ENCODE results near the gene CD47.

Gene CD47

DNA sequence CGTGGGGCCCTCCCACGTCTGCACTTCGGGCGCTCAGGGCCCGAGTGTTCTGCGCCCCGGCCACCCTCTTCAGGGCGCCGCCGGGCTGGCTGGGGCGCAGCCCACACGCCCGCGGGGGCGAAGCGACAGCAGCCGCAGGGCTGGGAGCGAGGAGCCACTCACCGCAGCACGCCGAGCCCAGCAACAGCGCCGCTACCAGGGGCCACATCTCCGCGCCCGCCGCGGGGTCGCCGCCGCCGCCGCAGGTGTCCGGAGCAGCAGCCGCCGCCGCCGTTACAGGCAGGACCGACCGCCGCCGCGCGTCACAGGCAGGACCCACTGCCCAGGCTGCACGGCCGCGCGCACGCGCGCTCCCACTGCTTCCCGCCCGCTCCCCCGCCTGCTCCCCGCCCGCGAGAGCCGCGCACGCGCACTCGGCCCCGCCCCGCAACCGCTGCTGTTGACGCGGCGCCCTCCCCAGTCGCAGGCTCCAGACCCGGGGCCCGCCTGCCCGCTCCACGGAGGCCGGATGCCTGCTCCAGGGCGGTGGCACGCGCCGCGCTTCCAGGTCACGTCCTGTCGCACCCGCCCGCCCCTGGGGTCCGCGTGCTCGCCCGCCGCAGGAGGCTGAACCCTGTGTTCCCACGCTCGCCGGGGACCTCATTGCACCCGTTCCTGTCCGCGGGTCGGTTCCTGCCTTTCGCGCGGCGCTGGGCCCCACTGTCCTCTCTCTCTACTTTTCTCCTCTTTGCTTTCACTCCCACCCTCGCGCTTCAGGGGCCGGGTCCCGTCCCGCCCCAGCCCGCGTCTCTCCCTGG, at the start of gene CD47:
CD47 (minus strand) TSS at position 331 of the 797 bp plus-strand sequence; CDS start at position 208, 123 bp downstream.
- peak; percentile 85 for DNase-seq (ENCODE audit: low read depth, low spot score)

GRCh38 chr3:108137460-108137814, 46.6 kb upstream of the CD47 start:
- no peak for DNase-seq (ENCODE audit: low read depth, low spot score)

- DNase-seq (ENCODE audit: low read depth, low spot score), result no peak
These were observed 46.0 kb upstream of the CD47 start for GRCh38 chr3:108136561-108137459.

GRCh38 chr3:108134555-108134880, 43.7 kb upstream of the CD47 start:
- DNase-seq (ENCODE audit: low read depth, low spot score), result no peak

GRCh38 chr3:108133858-108134554, 43.2 kb upstream of the CD47 start:
- no peak for DNase-seq (ENCODE audit: low read depth, low spot score)

DNA sequence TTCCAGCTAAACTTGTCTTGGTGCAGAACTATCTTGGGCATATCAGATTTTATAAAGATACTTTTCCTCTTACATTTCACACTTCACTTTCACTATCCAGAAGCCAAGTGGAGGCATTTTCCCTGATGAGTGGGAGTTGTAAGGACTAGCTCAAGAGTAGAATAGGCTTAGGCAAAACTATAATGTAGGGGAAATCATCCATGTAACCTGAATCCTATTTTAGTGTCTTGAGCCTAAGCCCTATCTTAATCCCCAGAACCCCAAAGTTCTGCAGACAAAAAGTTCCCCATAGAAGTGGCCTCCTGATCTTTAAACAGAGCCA, 42.2 kb upstream of the CD47 start:
- DNase-seq (ENCODE audit: low read depth, low spot score), result no peak

- DNase-seq (ENCODE audit: low read depth, low spot score), result no peak
These were observed 40.8 kb upstream of the CD47 start for GRCh38 chr3:108131475-108132134.

DNA sequence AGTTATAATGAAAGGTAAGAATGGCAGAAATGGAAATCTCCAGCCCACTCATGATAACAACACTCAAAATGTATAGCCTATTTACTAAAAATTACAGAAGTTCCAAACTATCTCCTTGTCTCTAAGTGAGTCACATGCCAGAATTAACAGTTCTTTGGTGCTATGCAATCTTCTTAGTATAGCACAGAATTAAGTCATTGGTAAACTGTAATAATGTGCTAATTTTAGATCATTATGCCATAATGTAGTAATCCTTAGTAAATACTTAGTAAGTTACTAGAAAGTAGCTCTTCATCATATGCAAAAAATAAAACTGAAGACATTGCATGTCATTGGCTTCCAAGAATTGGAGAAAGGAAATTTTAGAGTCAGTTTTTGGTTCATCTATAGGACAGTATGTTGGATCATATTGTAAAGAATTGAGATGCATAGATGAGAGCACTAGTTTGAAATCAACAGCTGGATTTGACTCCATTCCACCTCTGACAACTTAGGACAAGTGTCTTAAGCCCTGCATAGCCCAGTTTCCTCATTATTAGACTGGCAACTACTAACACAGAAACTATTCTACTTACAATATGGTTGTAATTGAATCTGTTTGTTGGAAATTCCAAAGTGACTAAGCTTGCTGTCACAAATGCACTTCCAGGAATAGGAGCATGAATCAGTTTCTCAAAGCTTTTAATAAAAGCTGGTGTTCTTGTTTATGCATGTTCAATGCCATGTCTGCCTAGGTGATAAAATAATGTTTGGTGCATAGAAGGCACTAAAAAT, 40.1 kb upstream of the CD47 start:
- DNase-seq (ENCODE audit: low read depth, low spot score), result no peak

DNA sequence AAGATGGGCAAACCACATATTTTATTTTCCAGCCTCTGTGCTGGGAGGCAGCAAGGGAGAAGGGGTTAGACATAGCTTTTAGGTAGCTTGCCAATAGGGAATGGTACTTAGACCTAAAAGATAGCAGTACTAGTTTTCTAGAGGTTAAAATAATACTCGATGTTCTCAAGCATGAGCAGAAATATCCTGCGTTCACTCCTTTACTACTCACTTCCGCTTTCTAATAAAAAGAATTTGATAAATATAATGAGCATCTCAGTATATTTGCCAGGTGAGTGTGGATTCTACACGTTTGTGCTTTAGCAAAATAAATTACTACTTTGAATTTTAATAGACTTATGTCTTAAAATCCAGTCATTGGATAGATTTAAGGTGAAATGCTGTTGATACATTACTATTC, 39.4 kb upstream of the CD47 start:
- no peak for DNase-seq (ENCODE audit: low read depth, low spot score)

DNA sequence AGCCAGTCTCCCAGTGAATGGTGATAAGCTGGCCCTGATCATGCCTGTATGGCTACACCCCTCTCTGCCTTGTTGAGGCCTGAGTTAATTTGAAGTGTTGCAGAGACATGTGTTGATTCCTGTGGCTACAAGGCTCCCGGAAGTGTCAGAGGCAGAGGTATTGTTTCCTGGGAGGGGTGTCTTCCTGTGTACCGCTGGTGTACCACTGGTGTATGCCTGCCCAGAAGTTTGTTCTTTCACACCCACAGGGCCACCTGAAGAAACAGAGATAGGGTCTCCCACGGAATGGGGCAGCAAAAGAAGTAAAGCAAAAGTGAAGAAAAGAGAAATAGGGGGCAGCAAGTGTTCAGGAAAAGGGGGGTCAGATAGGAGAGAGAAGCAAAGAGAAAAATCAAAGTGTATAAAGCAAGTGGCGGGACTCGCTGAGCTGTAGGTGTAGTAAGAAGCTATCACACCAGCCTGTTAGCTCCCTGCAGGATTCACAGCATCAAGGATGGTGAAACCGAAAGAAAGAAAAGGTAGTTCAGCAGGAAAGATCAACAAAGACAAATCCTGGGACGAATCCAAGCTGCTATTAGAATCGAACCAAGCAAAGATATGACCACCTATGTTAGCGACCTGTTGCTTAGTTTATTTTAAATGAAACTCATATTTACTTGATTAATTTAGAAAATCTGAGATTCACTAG, 36.6 kb upstream of the CD47 start:
- peak; percentile 28 for DNase-seq (ENCODE audit: low read depth, low spot score)

GRCh38 chr3:108126348-108126747, 35.5 kb upstream of the CD47 start:
- no peak for DNase-seq (ENCODE audit: low read depth, low spot score)

- peak; percentile 29 for DNase-seq (ENCODE audit: low read depth, low spot score)
These were observed 34.8 kb upstream of the CD47 start for GRCh38 chr3:108125550-108126071.

DNA sequence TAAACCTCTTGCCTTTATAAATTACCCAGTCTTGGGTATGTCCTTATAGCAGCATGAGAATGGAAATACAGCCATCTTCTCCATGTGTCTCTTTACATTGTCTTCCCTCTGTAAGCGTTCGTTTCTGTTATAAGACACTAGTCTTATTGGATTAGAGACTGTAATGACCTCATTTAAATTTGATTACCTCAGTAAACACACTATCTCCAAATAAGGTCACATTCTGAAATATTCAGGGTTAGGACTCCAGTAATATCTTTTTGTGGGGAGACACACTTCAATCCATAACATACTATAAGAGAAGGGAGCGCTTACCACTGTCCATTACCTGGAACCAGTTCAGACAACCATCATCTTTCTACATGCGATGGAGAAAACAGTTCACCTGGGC, 34.3 kb upstream of the CD47 start:
- DNase-seq (ENCODE audit: low read depth, low spot score), result no peak

- DNase-seq (ENCODE audit: low read depth, low spot score), result peak; percentile 55
These were observed 33.7 kb upstream of the CD47 start for GRCh38 chr3:108124337-108125152.

GRCh38 chr3:108123326-108123725, 32.5 kb upstream of the CD47 start:
- no peak for DNase-seq (ENCODE audit: low read depth, low spot score)

DNA sequence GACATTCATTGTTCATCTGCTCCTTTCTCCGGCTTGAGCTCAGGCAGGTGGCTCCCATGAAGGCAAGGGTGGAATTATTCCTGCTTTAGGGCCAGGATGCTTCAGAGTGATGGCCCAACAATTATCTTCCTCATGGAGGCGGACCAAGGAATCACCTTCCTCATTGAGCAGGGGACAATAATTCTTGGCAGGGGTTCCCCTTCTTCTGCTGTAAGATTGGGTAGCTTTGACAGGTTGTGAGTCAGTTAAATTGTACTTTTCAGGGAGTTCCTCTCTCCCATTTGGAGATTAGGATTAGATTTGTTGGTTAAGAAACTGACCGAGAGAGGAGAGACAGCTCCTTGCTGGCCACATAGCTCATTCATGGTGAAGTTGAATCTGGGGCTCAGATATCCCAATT, 31.4 kb upstream of the CD47 start:
- DNase-seq (ENCODE audit: low read depth, low spot score), result no peak

DNA sequence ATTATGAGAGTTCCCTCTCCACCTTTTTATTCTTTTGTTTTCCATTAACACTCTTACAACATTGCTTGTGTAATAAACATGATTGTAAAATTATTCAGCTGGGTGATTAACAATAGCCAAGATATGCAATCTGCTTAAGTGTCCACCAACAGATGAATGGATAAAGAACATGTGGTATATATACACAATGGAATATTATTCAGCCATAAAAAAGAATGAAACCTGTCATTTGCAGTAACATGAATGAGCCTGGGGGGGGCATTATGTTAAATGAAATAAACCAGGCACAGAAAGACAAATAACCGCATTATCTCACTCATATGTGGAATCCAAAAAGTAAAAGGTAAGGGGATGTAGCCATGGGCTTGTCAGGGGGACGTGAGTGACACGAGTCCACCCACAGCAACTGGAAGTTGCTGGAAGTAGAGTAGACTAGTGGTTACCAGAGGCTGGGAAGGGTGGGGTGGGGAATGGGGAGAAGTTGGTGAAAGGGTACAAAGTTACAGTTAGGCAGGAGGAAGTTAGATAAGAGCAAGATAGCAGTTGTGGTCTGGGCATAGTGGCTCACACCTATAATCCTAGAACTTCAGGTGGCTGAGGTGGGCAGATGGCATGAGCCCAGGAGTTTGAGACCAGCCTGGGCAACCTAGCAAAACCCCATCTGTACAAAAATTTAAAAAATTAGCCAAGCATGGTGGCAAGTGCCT, 28.7 kb upstream of the CD47 start:
- no peak for DNase-seq (ENCODE audit: low read depth, low spot score)

DNA sequence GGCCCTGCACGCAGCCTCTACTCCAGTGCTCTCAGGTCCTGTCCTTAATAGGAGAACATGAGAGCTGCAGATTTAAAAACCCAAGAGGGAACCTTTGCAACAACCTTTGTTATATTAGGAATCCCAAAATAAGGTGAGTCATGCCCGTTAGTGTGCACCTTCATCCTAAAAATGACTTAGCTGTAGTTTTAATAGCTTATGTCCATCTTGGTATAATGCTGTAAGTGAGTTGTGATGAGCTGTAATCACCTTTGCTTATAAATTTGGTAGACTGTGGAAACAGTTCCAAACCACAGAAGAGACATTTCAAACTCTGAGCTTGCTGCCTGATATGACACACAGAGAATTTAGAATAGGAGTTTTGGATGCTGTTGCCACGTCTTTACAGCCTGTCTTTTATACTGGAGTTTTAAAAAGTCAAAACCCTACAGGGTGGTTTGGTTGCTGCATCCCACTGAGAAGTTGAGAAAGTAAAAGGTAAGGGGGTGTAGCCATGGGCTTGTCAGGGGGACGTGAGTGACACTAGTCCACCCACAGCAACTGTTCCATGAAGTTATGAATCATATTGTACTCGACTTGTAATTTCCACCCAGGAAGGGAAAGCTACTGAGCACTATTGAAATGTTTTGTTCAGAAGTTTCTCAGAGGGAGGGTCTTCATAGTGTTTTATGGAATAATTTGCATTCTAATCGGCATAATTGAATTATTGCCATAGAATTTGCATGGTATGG, 27.4 kb upstream of the CD47 start:
- DNase-seq (ENCODE audit: low read depth, low spot score), result no peak
